Activated CD4-positive, alpha-beta T cell treated with anti-CD3 and anti-CD28 coated beads for 48 hours (primary cell): ENCODE measurements around the gene PPFIA2.

ENCODE experiments used
- DNase-seq: peaks from one replicate; pipeline ENCODE4 v3.0.0-alpha.2; 2020

The PPFIA2 gene

DNA sequence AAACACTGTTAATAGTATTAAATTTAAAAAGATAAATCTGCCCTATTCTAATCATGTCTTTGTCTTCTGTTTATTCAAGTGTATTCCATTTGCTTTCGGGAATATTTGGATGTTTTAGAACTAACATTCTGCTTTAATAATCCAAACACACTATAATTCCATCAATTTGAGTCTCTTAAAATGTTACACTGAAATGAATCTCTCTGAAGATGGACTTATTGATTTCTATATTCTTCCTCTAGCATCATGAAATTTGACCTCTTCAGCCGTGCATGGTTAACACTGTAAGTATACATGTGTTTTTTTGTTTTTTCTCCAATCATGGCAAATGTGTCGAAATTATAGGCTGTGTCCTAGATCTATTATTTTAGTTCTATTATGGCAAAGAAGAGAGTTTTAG is 342.1 kb downstream of the PPFIA2 start:
- no peak for DNase-seq

DNA sequence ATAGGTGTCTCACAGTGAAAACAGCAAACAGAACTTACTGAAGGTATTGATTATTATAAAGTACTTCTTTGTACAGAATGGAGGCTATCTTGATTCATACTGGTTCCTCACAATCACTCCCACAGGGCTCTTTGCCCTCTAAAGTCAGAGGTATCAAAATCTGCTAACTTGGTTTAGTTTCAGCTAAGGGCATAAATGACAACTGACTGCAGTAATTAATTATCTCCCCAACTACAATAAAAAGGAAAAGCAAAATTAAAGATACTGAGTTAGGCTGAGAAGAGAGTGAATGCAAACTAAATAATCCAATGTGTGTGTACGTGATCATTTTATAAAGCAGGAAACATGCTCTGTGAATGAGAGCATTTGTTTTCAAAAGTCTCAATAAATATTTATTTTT is 342.6 kb downstream of the PPFIA2 start:
- no peak for DNase-seq

GRCh38 chr12:81414441-81414840 is 344.7 kb downstream of the PPFIA2 start:
- no peak for DNase-seq

GRCh38 chr12:81412940-81413339 is 346.2 kb downstream of the PPFIA2 start:
- DNase-seq = no peak

DNA sequence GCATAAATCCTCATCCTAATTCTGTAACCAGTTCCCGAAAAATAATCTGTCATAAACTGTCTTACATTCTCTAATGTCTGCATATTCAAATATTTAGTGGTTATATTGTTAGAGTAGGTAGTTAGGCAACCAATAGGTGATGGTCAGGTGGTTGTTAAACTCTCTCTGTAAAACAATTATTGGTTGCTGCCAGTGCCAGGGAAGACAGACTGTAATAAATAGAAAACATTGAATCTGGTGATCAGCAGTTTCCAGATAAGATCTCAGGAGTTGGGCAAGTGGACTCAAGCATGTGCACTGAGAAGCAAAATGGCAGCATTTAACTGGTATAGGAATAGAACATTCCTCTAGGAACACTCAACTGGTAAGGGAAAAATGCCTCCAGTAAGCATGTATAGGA is 355.8 kb downstream of the PPFIA2 start:
- no peak for DNase-seq

DNA sequence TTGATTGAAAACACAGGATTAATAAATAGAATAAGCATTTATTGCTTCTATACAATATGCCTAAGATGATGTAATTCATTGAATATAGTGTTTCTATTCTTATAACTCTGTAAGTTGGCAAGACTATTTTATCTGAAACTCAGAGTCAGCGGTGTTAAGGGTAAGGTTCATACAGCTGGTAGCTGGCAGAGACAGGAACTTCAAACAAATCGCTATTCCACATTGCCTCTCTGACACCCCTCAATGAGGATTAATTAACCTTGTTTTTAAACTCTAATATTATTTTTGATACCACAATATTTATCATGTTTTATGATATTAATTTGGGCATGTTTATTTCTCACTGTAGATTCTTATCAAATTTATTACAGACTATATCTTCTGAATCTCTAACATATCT is 357.9 kb downstream of the PPFIA2 start:
- no peak for DNase-seq

DNA sequence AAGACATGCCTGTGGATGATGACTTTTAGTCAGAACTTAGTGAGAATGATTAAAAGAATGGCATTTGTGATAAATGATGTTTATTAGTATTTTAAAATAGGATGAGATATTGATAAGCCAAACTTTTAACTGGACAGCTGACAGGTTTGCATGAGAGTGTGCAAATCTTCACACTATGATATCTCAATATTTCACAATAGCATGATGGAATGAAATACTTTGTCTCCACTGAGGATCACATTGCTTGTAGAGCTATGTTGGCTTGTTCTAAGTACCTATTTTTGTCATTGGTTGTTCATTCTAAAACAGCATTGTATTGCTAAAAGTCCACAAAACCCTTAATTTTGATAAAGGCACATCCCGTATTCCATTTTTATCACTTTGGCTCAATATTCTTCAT is 359.1 kb downstream of the PPFIA2 start:
- no peak for DNase-seq

GRCh38 chr12:81395431-81395830 is 363.7 kb downstream of the PPFIA2 start:
- no peak for DNase-seq

DNA sequence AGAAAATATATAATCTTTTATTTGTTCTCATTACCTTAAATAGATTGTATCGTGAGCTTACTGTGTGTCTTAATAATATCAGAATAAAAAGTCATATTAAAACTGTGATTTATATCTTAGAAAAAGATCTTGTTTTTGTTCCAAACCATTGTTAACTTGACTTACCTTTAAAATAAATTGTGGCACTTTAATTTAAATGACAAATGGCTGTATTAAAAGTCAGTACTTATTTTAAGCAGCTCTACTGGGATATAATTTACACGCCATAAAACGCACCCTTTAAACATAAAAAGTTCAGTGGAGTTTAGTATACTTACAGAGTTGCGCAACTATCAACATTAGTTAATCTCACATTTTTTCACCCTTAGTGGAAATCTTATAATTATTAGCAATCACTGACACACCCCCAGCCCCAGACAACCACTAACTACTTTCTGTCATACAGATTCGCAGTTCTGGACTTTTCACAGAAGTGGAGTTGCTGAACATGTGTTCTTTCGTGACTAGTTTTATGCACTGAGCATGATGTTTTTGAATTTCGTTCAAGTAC is 369.5 kb downstream of the PPFIA2 start:
- DNase-seq = no peak

DNA sequence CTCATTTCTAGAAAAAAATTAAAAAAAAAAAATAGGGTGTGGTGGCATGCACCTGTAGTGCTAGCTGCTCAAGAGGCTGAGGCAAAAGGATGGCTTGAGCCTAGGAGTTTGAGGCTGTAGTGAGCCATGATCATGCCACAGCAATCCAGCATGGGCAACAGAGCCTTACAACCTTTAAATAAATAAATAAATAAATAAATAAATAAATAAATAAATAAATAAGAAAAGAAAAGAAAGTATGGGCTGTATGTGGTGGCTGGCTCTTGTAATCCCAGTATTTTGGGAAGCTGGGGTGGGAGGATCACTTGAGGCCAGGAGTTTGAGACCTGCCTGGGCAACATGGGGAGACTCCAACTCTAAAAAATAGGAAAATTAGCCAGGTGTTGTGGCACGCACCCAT is 373.0 kb downstream of the PPFIA2 start:
- DNase-seq = no peak

GRCh38 chr12:81381951-81382350 is 377.2 kb downstream of the PPFIA2 start:
- no peak for DNase-seq

- DNase-seq = no peak
Measured at GRCh38 chr12:81378601-81379285, 380.4 kb downstream of the PPFIA2 start.

DNA sequence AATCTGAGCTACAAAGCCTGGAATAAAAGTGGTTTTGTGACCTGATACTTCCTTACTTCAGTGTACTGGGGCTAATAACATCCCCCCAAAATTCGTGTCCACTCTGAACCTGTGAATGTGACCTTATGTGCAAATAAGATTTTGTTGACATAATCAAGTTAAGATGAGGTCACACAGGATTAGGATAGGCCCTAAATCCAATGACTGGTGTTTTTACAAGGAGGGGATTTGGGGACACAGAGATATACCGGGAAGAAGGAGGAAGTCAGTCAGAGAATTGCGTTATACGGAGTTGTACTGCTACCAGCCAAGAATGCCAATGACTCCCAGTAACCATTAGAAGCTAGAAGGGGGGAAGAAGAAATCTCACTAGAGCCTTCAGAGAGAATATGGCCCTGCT is 381.4 kb downstream of the PPFIA2 start:
- no peak for DNase-seq

GRCh38 chr12:81375969-81376368 is 383.2 kb downstream of the PPFIA2 start:
- DNase-seq = no peak

- DNase-seq = no peak
Measured at GRCh38 chr12:81370456-81370855, 388.7 kb downstream of the PPFIA2 start.

GRCh38 chr12:81369175-81369574 is 390.0 kb downstream of the PPFIA2 start:
- no peak for DNase-seq

DNA sequence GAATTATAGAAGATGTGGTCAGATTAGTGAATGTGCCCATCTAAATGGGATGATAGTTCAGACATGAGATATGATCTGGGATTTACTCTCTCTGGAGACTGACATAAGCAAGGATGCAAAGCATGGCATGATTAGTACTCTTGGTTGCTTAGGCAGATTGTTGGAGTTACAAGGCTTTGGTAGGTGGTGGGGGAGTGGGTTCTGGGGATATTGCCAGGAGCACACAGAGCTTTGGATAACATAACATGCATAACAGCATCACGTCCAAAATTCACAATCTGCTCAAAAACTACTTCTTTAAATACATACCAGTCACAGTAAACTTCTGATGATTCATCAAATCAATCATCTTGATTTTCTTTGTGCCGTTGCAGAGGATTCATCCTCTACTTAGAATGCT is 393.9 kb downstream of the PPFIA2 start:
- no peak for DNase-seq

DNA sequence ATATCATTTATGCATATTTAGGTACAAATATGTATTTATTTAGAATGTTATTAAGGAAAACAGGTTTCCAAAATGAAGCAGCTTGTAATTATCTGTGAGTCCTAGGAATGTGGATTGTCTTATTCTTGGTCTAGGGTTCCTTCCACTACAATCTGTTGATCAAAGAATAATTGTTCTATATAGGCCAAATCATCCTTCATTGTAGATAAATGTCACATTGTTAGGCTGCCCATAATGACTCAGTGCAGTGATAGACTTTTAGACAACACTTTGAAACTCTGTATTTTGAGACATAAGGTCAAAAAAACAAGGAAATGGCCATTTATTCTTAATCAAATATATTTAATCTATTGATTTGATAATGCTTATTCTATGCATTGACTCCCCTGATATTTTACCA is 398.2 kb downstream of the PPFIA2 start:
- DNase-seq = no peak

DNA sequence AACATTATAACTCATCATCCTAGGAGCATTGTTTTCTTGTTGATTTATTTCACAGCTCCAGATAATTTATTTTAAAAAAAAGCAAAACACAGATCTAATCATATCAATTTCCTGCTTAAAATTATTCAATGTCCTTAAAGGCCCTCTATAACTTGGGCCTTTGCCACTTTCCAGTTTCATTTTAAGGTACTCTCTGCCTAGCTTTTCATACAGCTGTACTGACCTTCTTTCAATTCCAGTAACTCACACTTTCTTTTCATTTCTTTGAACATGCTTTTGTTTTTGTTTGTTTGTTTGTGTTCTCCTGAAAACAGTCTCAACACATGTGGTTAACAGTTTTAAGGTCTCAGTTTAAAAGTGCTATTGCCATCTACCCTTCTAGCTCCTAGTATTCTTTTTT is 399.4 kb downstream of the PPFIA2 start:
- DNase-seq = no peak

DNA sequence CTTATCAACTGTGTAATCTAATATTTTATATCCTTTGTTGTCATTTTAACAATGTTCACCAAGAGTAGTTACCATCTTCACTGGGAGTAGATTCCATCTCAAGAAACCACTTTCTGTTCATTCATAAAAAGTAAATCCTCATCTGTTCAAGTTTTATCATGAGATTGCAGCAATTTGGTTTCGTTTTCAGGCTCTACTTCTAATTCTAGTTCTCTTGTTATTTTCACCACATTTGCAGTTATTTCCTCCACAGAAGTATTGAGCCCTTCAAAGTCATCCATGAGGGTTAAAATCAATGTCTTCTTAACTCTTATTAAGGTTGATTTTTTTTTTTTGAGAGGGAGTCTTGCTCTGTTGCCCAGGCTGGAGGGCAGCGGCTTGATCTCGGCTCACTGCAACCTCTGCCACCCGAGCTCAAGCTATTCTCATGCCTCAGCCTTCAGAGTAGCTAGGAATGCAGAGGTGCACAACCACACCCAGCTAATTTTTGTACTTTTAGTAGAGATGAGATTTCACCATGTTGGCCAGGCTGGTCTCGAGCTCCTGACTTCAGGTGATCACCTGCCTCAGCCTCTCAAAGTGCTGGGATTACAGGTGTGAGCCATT is 404.7 kb downstream of the PPFIA2 start:
- no peak for DNase-seq

- no peak for DNase-seq
Measured at GRCh38 chr12:81350309-81350708, 408.8 kb downstream of the PPFIA2 start.

- no peak for DNase-seq
Measured at GRCh38 chr12:81347404-81347803, 411.7 kb downstream of the PPFIA2 start.

DNA sequence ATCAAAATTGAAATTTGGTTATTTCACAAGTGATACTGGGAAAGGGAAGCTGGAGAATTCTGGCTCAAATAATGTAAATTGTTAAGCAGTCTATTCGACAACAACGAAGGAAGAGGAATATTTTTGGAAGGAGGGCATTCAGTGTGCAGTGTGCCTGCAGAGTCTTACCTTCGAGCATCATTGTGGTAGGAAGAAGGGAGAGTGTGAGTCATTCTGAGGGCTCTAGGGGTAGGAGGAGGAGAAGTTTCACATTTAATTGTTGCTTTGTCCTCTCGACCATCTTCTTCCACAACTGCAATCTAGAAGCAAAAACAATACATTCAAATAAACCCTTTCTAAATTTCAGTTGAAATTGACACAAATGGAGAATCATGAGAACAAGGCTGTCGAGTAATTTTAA is 418.2 kb downstream of the PPFIA2 start:
- no peak for DNase-seq

GRCh38 chr12:81339071-81339470 is 420.1 kb downstream of the PPFIA2 start:
- DNase-seq = no peak

- no peak for DNase-seq
Measured at GRCh38 chr12:81337886-81338285, 421.3 kb downstream of the PPFIA2 start.
